ENCODE results near the gene DCST1.

The DCST1 gene

GRCh38 chr1:155000726-155001424 lies 32.7 kb upstream of the DCST1 start:
- peak overlapping the region; percentile 38 for H3K9ac ChIP-seq (ENCODE audit: low read length)

DNA sequence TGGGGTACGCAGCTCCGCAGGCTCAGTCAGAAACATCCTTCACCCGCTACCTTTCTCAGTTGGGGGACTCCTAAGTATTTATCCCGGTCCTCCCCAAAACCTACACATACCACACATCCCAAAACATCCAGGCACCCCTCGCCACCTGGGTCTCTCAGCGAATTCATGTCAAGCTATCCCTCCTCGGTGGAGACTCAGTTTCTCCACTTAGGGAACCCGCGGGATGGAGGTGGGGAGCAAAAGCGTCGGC lies 32.3 kb upstream of the DCST1 start:
- no peaks in the 10 kb centered on the region for H3K9me2 ChIP-seq (replicated peaks; ENCODE audit: insufficient read depth, low read length)
- H4K20me1 ChIP-seq (ENCODE audit: low read depth, low read length), result no peaks in the 10 kb centered on the region
- H3K27ac ChIP-seq (ENCODE audit: low read depth, low read length), result 0 out of 2 replicates have a peak overlapping the region, but pooled peaks have one; percentile 25
- no peaks in the 10 kb centered on the region for H3K27me3 ChIP-seq (ENCODE audit: low read length)
- peak overlapping the region; percentile 38 for H3K9ac ChIP-seq (ENCODE audit: low read length)
- peak overlapping the region; percentile 69 for H3K4me2 ChIP-seq (ENCODE audit: low read depth, low read length, poor library complexity, severe bottlenecking)
- TF ChIP-seq EZH2phosphoT487 (conservative IDR thresholded peaks at IDR 0.05; ENCODE audit: low read length), result no peak
- TF ChIP-seq, protein P1, sequence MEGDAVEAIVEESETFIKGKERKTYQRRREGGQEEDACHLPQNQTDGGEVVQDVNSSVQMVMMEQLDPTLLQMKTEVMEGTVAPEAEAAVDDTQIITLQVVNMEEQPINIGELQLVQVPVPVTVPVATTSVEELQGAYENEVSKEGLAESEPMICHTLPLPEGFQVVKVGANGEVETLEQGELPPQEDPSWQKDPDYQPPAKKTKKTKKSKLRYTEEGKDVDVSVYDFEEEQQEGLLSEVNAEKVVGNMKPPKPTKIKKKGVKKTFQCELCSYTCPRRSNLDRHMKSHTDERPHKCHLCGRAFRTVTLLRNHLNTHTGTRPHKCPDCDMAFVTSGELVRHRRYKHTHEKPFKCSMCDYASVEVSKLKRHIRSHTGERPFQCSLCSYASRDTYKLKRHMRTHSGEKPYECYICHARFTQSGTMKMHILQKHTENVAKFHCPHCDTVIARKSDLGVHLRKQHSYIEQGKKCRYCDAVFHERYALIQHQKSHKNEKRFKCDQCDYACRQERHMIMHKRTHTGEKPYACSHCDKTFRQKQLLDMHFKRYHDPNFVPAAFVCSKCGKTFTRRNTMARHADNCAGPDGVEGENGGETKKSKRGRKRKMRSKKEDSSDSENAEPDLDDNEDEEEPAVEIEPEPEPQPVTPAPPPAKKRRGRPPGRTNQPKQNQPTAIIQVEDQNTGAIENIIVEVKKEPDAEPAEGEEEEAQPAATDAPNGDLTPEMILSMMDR (IDR thresholded peaks at IDR 0.05; ENCODE audit: insufficient read depth, low read length, poor library complexity, severe bottlenecking), result no peak
- peak overlapping the region; percentile 77 for H2AFZ ChIP-seq (ENCODE audit: low read depth, low read length, severe bottlenecking)
- peaks cover 11% of the 10 kb centered on the region; the same call in 1 of the 2 replicates for H3F3A ChIP-seq (ENCODE audit: insufficient read depth)
- H3K9me3 ChIP-seq (ENCODE audit: insufficient read depth, low read length), result no peaks in the 10 kb centered on the region
- H3K4me3 ChIP-seq (ENCODE audit: insufficient read depth, low read length, poor library complexity, severe bottlenecking), result peak overlapping the region; percentile 50
- H3K79me2 ChIP-seq (ENCODE audit: insufficient read depth, low read length), result no peaks in the 10 kb centered on the region
- H3K36me3 ChIP-seq (ENCODE audit: low read length), result no peaks in the 10 kb centered on the region

More at GRCh38 chr1:155000726-155001424, 32.7 kb upstream of the DCST1 start:
- no peaks in the 10 kb centered on the region for H3K36me3 ChIP-seq (ENCODE audit: low read length)
- H3K27me3 ChIP-seq (ENCODE audit: low read length), result no peaks in the 10 kb centered on the region
- no peaks in the 10 kb centered on the region for H3K9me3 ChIP-seq (ENCODE audit: insufficient read depth, low read length)
- peak overlapping the region; percentile 77 for H2AFZ ChIP-seq (ENCODE audit: low read depth, low read length, severe bottlenecking)
- H3K27ac ChIP-seq (ENCODE audit: low read depth, low read length), result peak overlapping the region; percentile 25; the same call in 1 of the 2 replicates
- peaks cover 14% of the 10 kb centered on the region for H3F3A ChIP-seq (ENCODE audit: insufficient read depth)
- peak overlapping the region; percentile 69 for H3K4me2 ChIP-seq (ENCODE audit: low read depth, low read length, poor library complexity, severe bottlenecking)
- TF ChIP-seq, protein P1 (IDR thresholded peaks at IDR 0.05; ENCODE audit: insufficient read depth, low read length, poor library complexity, severe bottlenecking), result no peak
- TF ChIP-seq EZH2phosphoT487 (conservative IDR thresholded peaks at IDR 0.05; ENCODE audit: low read length), result no peak
- H3K9me2 ChIP-seq (replicated peaks; ENCODE audit: insufficient read depth, low read length), result no peaks in the 10 kb centered on the region
- no peaks in the 10 kb centered on the region for H4K20me1 ChIP-seq (ENCODE audit: low read depth, low read length)
- no peaks in the 10 kb centered on the region for H3K79me2 ChIP-seq (ENCODE audit: insufficient read depth, low read length)
- peak overlapping the region; percentile 50 for H3K4me3 ChIP-seq (ENCODE audit: insufficient read depth, low read length, poor library complexity, severe bottlenecking)

- no peak for TF ChIP-seq EZH2phosphoT487 (conservative IDR thresholded peaks at IDR 0.05; ENCODE audit: low read length)
- TF ChIP-seq, protein P1 (IDR thresholded peaks at IDR 0.05; ENCODE audit: insufficient read depth, low read length, poor library complexity, severe bottlenecking), result no peak
- peak overlapping the region; percentile 38 for H3K9ac ChIP-seq (ENCODE audit: low read length)
- no peaks in the 10 kb centered on the region for H4K20me1 ChIP-seq (ENCODE audit: low read depth, low read length)
- H3K79me2 ChIP-seq (ENCODE audit: insufficient read depth, low read length), result no peaks in the 10 kb centered on the region
- H3K36me3 ChIP-seq (ENCODE audit: low read length), result no peaks in the 10 kb centered on the region
- peak overlapping the region; percentile 50 for H3K4me3 ChIP-seq (ENCODE audit: insufficient read depth, low read length, poor library complexity, severe bottlenecking)
- H3F3A ChIP-seq (ENCODE audit: insufficient read depth), result peaks cover 11% of the 10 kb centered on the region; the same call in 1 of the 2 replicates
- H3K27me3 ChIP-seq (ENCODE audit: low read length), result no peaks in the 10 kb centered on the region
- H2AFZ ChIP-seq (ENCODE audit: low read depth, low read length, severe bottlenecking), result no peak overlapping the region
- no peak overlapping the region for H3K27ac ChIP-seq (ENCODE audit: low read depth, low read length)
- no peaks in the 10 kb centered on the region for H3K9me2 ChIP-seq (replicated peaks; ENCODE audit: insufficient read depth, low read length)
- peak overlapping the region; percentile 69 for H3K4me2 ChIP-seq (ENCODE audit: low read depth, low read length, poor library complexity, severe bottlenecking)
- no peaks in the 10 kb centered on the region for H3K9me3 ChIP-seq (ENCODE audit: insufficient read depth, low read length)
Observed at GRCh38 chr1:155001675-155002463, 31.8 kb upstream of the DCST1 start.
